ENCODE data around the gene MAP3K2.

The MAP3K2 gene

GRCh38 chr2:127347015-127347414 lies 40.8 kb downstream of the MAP3K2 start:
- no peaks in the 10 kb centered on the region for H3K9me3 ChIP-seq (ENCODE audit: control insufficient read depth, insufficient read depth, low read length)
- H3K9me2 ChIP-seq (replicated peaks; ENCODE audit: control insufficient read depth, low read length), result no peaks in the 10 kb centered on the region
- H3K4me3 ChIP-seq (ENCODE audit: low read length), result no peak overlapping the region
- peaks cover 4% of the 10 kb centered on the region; the same call in 1 of the 2 replicates for H3F3A ChIP-seq (ENCODE audit: control insufficient read depth, insufficient read depth)
- no peak overlapping the region for H3K4me2 ChIP-seq (ENCODE audit: low read length)
- H3K36me3 ChIP-seq (ENCODE audit: control insufficient read depth, low read length), result peaks cover 4% of the 10 kb centered on the region
- peaks cover 25% of the 10 kb centered on the region; the same call in 1 of the 2 replicates for H4K20me1 ChIP-seq (ENCODE audit: control insufficient read depth, insufficient read depth, low read depth, low read length)
- peaks cover 85% of the 10 kb centered on the region for H3K79me2 ChIP-seq (ENCODE audit: control insufficient read depth, low read length)
- H3K27me3 ChIP-seq (ENCODE audit: control insufficient read depth, low read length), result no peaks in the 10 kb centered on the region
- H3K4me1 ChIP-seq (ENCODE audit: control insufficient read depth, low read length), result peaks cover 45% of the 10 kb centered on the region
- TF ChIP-seq CTCF (IDR thresholded peaks at IDR 0.05; ENCODE audit: low read depth, low read length, poor library complexity, severe bottlenecking) (no peak), EZH2phosphoT487 (IDR thresholded peaks at IDR 0.05; ENCODE audit: borderline replicate concordance, low read length) (no peak)
- H3K27ac ChIP-seq (ENCODE audit: low read depth, low read length), result no peak overlapping the region

- Histone ChIP-seq H3F3A (ENCODE audit: control insufficient read depth, insufficient read depth) (peaks cover 4% of the 10 kb centered on the region; the same call in 1 of the 2 replicates), H3K4me2 (ENCODE audit: low read length) (no peak overlapping the region), H3K9me3 (ENCODE audit: control insufficient read depth, insufficient read depth, low read length) (no peaks in the 10 kb centered on the region), H4K20me1 (ENCODE audit: control insufficient read depth, insufficient read depth, low read depth, low read length) (peaks cover 11% of the 10 kb centered on the region; the same call in 1 of the 2 replicates), H3K4me1 (ENCODE audit: control insufficient read depth, low read length) (peaks cover 28% of the 10 kb centered on the region), H3K27ac (ENCODE audit: low read depth, low read length) (no peak overlapping the region), H3K9me2 (replicated peaks; ENCODE audit: control insufficient read depth, low read length) (no peaks in the 10 kb centered on the region), H3K4me3 (ENCODE audit: low read length) (no peak overlapping the region), H3K79me2 (ENCODE audit: control insufficient read depth, low read length) (peaks cover 47% of the 10 kb centered on the region), H3K36me3 (ENCODE audit: control insufficient read depth, low read length) (peaks cover 10% of the 10 kb centered on the region), H3K27me3 (ENCODE audit: control insufficient read depth, low read length) (no peaks in the 10 kb centered on the region)
- no peak for TF ChIP-seq EZH2phosphoT487 (IDR thresholded peaks at IDR 0.05; ENCODE audit: borderline replicate concordance, low read length)
- TF ChIP-seq CTCF (IDR thresholded peaks at IDR 0.05; ENCODE audit: low read depth, low read length, poor library complexity, severe bottlenecking), result no peak
Measured at GRCh38 chr2:127343277-127343676, 44.5 kb downstream of the MAP3K2 start.

- Histone ChIP-seq H3K4me3 (ENCODE audit: low read length) (no peak overlapping the region), H3K4me2 (ENCODE audit: low read length) (no peak overlapping the region), H3K27me3 (ENCODE audit: control insufficient read depth, low read length) (no peaks in the 10 kb centered on the region), H3K79me2 (ENCODE audit: control insufficient read depth, low read length) (peaks cover 36% of the 10 kb centered on the region), H3F3A (ENCODE audit: control insufficient read depth, insufficient read depth) (peaks cover 4% of the 10 kb centered on the region; the same call in 1 of the 2 replicates), H4K20me1 (ENCODE audit: control insufficient read depth, insufficient read depth, low read depth, low read length) (peaks cover 4% of the 10 kb centered on the region; the same call in 1 of the 2 replicates), H3K9me3 (ENCODE audit: control insufficient read depth, insufficient read depth, low read length) (no peaks in the 10 kb centered on the region), H3K9me2 (replicated peaks; ENCODE audit: control insufficient read depth, low read length) (no peaks in the 10 kb centered on the region), H3K4me1 (ENCODE audit: control insufficient read depth, low read length) (peaks cover 20% of the 10 kb centered on the region), H3K36me3 (ENCODE audit: control insufficient read depth, low read length) (peaks cover 22% of the 10 kb centered on the region), H3K27ac (ENCODE audit: low read depth, low read length) (no peak overlapping the region)
- TF ChIP-seq EZH2phosphoT487 (IDR thresholded peaks at IDR 0.05; ENCODE audit: borderline replicate concordance, low read length) (no peak), CTCF (IDR thresholded peaks at IDR 0.05; ENCODE audit: low read depth, low read length, poor library complexity, severe bottlenecking) (no peak)
Measured at GRCh38 chr2:127342101-127342500, 45.7 kb downstream of the MAP3K2 start.
